Urothelium cell line (cell line): ENCODE results near the gene NLRP8.
"Not testable (repeated sequence)": the region's sequence is repeated elsewhere in the genome, so short reads cannot be mapped to it uniquely, and the experiment has no call there.

Source experiments
- DNase-seq: peaks from one replicate; pipeline ENCODE4 v3.0.0; 2011; ENCODE audit warnings: low spot score, mixed read lengths
- FAIRE-seq: peaks from 2 replicates; lab custom pipeline; 2011; peaks lifted over from hg19 to GRCh38; lab: Jason Lieb, UNC

The NLRP8 gene

DNA sequence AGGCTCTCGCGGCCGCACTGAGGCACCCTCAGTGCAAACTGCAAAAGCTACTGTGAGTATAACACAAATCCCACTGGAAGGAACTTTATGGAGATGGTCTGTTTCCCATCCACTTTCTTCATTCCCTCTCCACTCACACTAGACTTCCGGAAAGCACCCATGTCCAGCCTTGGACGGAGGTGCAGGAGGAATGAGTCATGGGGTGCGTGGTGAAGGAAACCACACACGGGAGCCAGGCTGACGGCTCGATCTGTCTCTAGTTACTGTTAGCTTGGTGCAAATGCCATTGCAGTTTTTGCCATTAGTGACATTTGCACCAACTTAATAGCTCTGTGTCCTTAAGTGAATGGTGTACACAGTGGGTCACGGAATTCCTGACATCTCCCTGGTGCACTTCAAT is 14.6 kb downstream of the NLRP8 start:
- DNase-seq (peak; percentile 70), FAIRE-seq (peak; percentile 61)

DNA sequence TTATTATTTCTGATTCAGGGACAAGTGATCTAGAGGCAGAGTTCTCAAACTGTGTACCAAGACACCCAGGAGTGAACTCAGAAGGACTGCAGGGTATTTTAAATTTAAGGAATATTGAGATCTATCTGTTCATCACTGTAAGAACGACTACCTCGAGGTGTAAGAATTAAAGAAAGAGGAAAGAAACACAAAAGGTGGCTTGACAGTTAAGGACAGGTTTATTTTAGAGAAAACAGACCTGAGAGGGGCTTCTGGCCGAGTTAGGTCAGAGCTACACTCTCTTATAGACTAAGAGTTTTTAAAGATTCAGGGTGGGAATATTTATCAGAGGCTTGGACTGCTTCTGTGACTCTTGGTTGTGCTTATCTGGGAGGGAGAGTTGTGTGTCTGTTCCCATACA is 26.4 kb downstream of the NLRP8 start:
- DNase-seq (no peak), FAIRE-seq (no peak)

DNA sequence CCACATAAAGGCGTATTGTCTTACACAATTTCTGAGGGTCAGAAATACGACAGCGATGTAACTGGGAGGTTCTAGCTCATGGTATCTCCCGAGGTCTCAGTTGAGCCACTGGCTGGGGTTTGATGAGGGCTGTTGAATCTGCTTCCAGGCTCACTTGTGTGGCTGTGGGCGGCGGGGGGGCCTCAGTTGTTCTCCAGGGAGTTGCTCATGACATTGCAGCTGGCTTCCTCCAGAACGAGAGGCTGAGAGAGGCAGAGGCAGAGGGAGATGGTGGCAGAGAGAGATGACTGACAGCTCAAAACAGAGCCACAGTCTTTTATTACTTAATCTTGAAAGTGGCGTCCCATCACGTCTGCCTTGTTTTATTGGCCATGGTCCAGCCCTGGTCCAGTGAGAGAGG is 32.8 kb downstream of the NLRP8 start:
- FAIRE-seq (no peak), DNase-seq (no peak)

DNA sequence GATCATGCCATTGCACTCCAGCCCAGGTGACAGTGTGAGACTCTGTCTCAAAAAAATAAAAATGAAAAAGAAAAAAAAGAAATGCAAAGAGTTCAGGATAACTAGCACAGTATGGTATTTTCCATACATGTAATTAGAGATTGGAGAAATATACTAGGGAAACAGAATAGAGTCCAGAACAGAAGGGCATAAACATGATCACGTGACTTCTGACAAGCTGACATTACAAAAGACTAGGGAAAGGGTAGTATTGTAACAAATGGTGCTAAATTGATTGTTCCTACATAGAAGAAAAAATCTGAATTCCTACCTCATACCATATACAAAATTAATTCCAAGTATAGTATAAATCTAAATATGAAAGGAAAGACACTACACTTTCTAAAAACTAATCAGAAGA is 37.6 kb downstream of the NLRP8 start:
- DNase-seq (no peak), FAIRE-seq (no peak)

DNA sequence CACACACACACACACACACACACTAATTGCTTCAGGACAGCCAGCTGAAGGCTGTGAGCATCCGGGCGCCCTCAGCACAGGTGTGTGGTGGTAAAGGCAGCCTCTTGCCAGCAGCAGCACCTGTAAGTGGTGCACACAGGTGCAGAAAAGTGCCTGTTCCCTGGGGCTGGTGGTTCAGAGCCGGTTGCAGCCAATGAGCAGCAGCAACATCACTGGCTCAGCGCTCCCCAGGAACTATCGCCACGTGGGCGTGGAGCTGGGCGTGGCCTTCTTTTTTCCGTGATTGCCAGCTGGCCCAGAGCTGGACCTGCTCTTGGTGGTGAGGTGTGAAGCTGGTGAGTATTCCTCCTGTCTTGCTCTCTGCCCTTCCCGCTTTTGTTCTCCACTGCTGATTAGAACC is 38.9 kb downstream of the NLRP8 start, which contains the start of gene NLRP5:
Gene NLRP5 (plus strand): TSS at position 289 of the 400 bp plus-strand sequence.
- FAIRE-seq = no peak
- no peak for DNase-seq

DNA sequence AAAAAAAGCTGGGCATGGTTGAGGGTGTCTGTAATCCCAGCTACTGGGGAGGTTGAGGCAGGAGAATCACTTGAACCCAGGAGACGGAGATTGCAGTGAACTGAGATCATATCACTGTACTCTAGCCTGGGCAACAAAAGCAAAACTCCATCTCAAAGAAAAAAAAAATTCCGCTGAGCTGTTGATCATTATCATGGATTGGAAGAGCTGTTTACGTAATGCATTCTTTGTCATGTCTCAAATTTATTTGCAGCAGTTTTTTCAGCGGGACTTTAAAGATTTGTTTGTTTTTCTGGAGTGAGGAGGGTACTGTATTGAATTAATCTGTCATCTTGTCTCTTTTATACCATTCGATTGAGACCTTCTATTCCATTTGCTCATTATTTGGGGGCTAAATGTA is 43.2 kb downstream of the NLRP8 start:
- DNase-seq (no peak), FAIRE-seq (no peak)

DNA sequence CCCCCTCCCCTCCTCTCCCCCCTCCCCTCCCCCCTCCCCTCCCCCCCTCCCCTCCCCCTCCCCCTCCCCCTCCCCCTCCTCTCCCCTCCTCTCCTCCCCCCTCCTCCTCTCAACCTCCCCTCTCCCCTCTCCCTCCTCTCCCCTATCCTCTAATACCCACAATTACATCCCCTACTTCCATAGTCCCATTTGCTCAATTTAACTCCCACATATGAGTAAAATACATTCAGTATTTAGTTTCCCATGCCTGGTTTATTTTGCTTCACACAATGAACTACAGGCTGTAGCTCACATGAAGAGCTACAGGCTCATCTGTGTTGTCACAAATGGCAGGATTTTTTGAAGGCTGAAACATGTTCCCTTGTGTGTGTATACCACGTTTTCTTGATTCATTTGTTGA is 45.9 kb downstream of the NLRP8 start:
- FAIRE-seq = peak; percentile 44
- DNase-seq = no peak

DNA sequence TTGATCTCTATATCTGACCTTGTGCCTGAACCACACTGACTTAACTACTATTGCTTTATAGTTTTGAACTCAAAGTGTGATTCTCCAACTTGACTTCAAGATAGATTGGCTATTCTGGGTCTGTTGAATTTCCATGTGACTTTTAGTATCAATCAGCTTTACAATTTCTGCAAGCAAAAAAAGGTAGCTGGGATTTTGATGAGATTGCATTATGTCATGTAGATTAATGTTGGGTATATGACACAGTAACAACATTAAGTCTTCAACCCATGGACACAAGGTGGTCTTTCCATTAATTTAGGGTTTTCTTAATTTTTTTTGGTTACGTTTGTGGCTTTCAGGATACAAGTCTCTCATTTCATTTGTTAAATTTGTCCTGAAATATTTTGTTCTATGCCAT is 67.1 kb downstream of the NLRP8 start:
- FAIRE-seq = no peak
- no peak for DNase-seq

DNA sequence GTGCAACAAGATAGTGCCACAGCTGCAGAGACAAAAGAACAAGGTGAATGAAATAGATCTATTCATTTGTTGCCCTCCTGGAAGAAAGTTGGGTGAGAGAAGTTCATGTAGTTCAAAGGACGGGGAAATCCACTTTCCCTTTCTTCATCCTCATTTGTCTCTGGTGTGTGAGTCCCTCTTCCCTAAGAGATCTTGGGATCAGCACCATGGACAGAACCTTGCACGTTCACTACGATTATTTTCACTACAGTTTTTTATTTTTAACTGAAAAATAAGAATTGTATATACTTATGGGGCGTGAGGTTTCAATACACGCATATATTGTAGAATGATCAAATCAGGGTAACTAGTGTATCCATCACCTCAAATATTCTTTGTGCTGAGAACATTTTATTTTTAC is 68.1 kb downstream of the NLRP8 start:
- no peak for FAIRE-seq

DNA sequence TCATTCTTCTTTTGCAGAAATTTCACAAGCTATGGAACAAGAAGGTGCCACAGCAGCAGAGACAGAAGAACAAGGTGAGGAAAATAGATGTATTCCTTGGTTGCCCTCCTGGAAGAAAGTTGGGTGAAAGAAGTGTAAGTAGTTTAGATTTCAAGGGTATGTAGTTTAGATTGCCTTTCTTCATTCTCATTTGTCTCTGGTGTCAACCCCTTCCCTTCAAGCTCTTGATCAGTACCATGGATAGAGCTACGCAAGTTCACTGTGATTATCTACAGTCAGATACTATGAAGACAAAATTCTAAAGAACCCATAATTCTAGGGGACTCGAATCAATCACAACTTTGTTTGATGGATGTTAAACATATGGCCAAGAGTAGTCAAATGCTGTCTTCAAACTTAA is 71.7 kb downstream of the NLRP8 start:
- not testable (repeated sequence) for FAIRE-seq, DNase-seq

More for the DNA sequence above, 68.1 kb downstream of the NLRP8 start:
- DNase-seq = peak; percentile 50

DNA sequence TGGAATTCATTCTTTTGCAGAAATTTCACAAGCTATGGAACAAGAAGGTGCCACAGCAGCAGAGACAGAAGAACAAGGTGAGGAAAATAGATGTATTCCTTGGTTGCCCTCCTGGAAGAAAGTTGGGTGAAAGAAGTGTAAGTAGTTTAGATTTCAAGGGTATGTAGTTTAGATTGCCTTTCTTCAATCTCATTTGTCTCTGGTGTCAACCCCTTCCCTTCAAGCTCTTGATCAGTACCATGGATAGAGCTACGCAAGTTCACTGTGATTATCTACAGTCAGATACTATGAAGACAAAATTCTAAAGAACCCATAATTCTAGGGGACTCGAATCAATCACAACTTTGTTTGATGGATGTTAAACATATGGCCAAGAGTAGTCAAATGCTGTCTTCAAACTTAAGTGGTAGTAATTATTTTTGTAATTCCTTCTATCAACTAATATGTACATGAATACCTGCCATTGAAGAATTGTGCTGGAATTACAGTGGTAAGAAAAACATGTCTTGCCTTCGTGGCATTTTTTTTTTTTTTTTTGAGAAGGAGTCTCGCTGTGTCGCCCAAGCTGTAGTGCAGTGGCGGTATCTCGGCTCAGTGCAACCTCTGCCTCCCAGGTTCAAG is 72.8 kb downstream of the NLRP8 start:
- not testable (repeated sequence) for DNase-seq
- FAIRE-seq = peak; percentile 95

DNA sequence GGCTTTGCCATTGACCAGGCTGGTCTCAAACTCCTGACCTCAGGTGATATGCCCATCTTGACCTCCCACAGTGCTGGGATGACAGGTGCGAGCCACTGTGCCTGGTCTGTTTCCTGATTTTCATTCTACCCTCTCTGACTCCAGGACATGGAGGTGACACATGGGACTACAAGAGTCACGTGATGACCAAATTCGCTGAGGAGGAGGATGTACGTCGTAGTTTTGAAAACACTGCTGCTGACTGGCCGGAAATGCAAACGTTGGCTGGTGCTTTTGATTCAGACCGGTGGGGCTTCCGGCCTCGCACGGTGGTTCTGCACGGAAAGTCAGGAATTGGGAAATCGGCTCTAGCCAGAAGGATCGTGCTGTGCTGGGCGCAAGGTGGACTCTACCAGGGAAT is 79.1 kb downstream of the NLRP8 start:
- DNase-seq = no peak
- no peak for FAIRE-seq
